CD4-positive, alpha-beta T cell (primary cell): ENCODE measurements around the gene TARM1. TPM values are rescaled to one million over a fixed set of nuclear protein-coding genes. Genes with fewer than 3 reads are reported as not detected.

Experiments used
- ATAC-seq: fragments of 200-7000 bp; cut with Tn5 transposase; one replicate; pipeline ENCODE4 v1.10.0; 2022; ENCODE audit warnings: mild to moderate bottlenecking; ENCODE audit not compliant: poor library complexity
- CTCF ChIA-PET: fragments of 350-600 bp; sonication (Branson Sonifier 250); formaldehyde crosslinking; loops from one replicate; lab custom pipeline; 2021; ENCODE audit warnings: antibody characterized with exemption, inconsistent platforms; lab: Charles Lee
- POLR2A ChIA-PET: fragments of 350-600 bp; sonication (Branson Sonifier 250); formaldehyde crosslinking; loops from one replicate; lab custom pipeline; 2021; ENCODE audit warnings: antibody characterized with exemption, inconsistent platforms; lab: Charles Lee
- DNase-seq, 14 experiments: peaks; one replicate each; pipeline ENCODE4 v3.0.0-alpha.2; 2013 to 2020; ENCODE audit warnings: mixed read lengths in 2 of 14
- H3K27ac ChIP-seq, 2 donors: one replicate each; pipeline versions ENCODE4 v1.5.1 to v1.7.0; 2013; ENCODE audit warnings: low read length in 2 of 2, low read depth in 1 of 2, mild to moderate bottlenecking in 1 of 2
- H3K27me3 ChIP-seq, 2 experiments: 1 replicate in 1 of 2; 2 replicates in 1 of 2; pipeline versions ENCODE4 v1.6.1 to v1.7.0; 2013; ENCODE audit warnings: low read length in 2 of 2, control low read depth in 1 of 2, mild to moderate bottlenecking in 1 of 2, moderate library complexity in 1 of 2; ENCODE audit not compliant: insufficient read depth in 2 of 2, control insufficient read depth in 1 of 2
- H3K36me3 ChIP-seq: one replicate; pipeline ENCODE4 v1.6.1; 2013; ENCODE audit warnings: low read length, control low read depth; ENCODE audit not compliant: insufficient read depth
- H3K4me1 ChIP-seq: one replicate; pipeline ENCODE4 v1.6.1; 2013; ENCODE audit warnings: low read length, control low read depth; ENCODE audit not compliant: insufficient read depth
- H3K4me3 ChIP-seq: one replicate; pipeline ENCODE4 v1.5.1; 2013; ENCODE audit warnings: mild to moderate bottlenecking, low read length, moderate library complexity
- H3K9me3 ChIP-seq, 2 experiments: 1 replicate in 1 of 2; 2 replicates in 1 of 2; pipeline versions ENCODE4 v1.6.1 to v1.7.0; 2013; ENCODE audit warnings: low read length in 2 of 2, mild to moderate bottlenecking in 2 of 2, control low read depth in 1 of 2, moderate library complexity in 1 of 2; ENCODE audit not compliant: control insufficient read depth in 1 of 2, insufficient read depth in 1 of 2
- H3K27ac Mint-ChIP-seq: one replicate; pipeline ENCODE4 v1.8.0; 2020; ENCODE audit warnings: mixed read lengths
- H3K27me3 Mint-ChIP-seq: one replicate; pipeline ENCODE4 v1.8.0; 2021; ENCODE audit warnings: mixed read lengths
- H3K36me3 Mint-ChIP-seq: one replicate; pipeline ENCODE4 v1.8.0; 2021; ENCODE audit warnings: low read depth, mixed read lengths
- H3K4me1 Mint-ChIP-seq: one replicate; pipeline ENCODE4 v1.8.0; 2021; ENCODE audit warnings: low read depth, mixed read lengths
- H3K4me3 Mint-ChIP-seq: one replicate; pipeline ENCODE4 v1.8.0; 2020; ENCODE audit warnings: mild to moderate bottlenecking, mixed read lengths
- H3K9me3 Mint-ChIP-seq: one replicate; pipeline ENCODE4 v1.8.0; 2020; ENCODE audit warnings: mixed read lengths
- intact Hi-C, 2 experiments: fragments of 100-400 bp; cut with DNase I in 1 of 2; cut with micrococcal nuclease in 1 of 2; formaldehyde crosslinking; loops; one replicate each; pipeline versions ENCODE4 v1.15.1 to v1.9.0; 2023 to 2025; cut with DNase I, micrococcal nuclease
- total RNA-seq, 174 experiments: library from RNA in 2 of 174; stranded (reverse) in 2 of 174; gene quantifications; one replicate each; pipeline ENCODE4 v1.2.3 and lab custom pipeline; 2021 to 2026
- TF ChIP-seq, protein P1 (sequence below): fragments of 200-600 bp; IDR thresholded peaks from one replicate; pipeline ENCODE4 v1.8.0; 2022; ENCODE audit warnings: antibody characterized with exemption, mild to moderate bottlenecking

The TARM1 gene
- total RNA-seq, 2 experiments from 2014 or later, result not detected

DNA sequence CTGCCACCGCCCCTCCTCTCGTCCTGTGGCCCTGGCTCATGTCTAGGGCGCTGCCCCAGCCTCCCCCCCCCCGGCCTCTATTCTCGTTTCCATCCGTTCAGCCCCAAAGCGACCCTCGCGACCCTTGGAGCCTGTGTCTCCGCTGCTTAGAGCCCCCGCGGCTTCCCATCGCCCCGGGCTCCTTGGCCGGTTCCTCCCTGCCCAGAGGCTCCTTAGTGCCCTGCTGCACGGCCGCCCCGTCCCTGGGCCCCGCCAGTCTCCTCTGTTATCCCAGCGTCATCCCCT is 47.2 kb upstream of the TARM1 start:
- no peak overlapping the region for H3K27ac ChIP-seq
- POLR2A ChIA-PET, result no interaction called here
- peaks cover 73% of the 10 kb centered on the region for H3K36me3 ChIP-seq
- no peaks in the 10 kb centered on the region for H3K4me1 Mint-ChIP-seq
- H3K9me3 Mint-ChIP-seq, result no peaks in the 10 kb centered on the region
- H3K27me3 Mint-ChIP-seq, result no peaks in the 10 kb centered on the region
- ATAC-seq, result no peak
- no peak overlapping the region for H3K4me3 Mint-ChIP-seq
- TF ChIP-seq, protein P1, sequence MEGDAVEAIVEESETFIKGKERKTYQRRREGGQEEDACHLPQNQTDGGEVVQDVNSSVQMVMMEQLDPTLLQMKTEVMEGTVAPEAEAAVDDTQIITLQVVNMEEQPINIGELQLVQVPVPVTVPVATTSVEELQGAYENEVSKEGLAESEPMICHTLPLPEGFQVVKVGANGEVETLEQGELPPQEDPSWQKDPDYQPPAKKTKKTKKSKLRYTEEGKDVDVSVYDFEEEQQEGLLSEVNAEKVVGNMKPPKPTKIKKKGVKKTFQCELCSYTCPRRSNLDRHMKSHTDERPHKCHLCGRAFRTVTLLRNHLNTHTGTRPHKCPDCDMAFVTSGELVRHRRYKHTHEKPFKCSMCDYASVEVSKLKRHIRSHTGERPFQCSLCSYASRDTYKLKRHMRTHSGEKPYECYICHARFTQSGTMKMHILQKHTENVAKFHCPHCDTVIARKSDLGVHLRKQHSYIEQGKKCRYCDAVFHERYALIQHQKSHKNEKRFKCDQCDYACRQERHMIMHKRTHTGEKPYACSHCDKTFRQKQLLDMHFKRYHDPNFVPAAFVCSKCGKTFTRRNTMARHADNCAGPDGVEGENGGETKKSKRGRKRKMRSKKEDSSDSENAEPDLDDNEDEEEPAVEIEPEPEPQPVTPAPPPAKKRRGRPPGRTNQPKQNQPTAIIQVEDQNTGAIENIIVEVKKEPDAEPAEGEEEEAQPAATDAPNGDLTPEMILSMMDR, result no peak
- peaks cover 1% of the 10 kb centered on the region for H3K4me1 ChIP-seq
- no peak overlapping the region for H3K4me3 ChIP-seq
- intact Hi-C loops, result no loop called here
- no peaks in the 10 kb centered on the region for H3K27me3 ChIP-seq
- DNase-seq, result no peak
- CTCF ChIA-PET, result no interaction called here
- peaks cover 0 to 2% of the 10 kb centered on the region in 2 experiments for H3K9me3 ChIP-seq
- no peak overlapping the region for H3K27ac Mint-ChIP-seq
- peaks cover 48% of the 10 kb centered on the region for H3K36me3 Mint-ChIP-seq

DNA sequence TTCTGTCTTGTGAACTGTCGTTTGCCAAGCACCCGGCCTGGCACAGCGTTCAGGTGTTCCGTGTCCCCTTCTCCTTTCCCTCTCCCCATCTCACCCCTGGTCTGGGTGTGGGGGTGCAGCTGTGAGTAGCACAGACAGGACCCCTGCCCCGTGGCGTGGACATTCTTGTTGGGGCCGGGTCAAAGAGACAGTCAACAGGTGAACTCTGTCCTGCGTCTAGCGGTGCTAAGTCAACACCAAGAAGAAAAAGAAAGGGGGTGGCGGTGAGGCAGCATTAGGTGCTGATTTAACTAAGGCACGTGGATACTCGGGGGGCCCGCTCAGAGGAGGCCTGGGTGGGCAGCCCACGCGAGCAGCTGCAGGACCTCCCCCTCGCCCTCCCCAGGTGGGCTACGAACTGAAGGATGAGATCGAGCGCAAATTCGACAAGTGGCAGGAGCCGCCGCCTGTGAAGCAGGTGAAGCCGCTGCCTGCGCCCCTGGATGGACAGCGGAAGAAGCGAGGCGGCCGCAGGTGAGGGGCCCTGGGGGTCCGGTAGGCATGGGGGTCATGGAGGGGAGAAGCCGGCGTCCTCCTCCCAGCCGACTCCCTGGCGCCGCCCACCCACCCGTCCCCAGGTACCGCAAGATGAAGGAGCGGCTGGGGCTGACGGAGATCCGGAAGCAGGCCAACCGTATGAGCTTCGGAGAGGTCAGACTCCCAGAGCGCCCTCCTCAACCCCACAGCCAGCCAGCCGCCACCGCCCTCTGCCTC is 46.7 kb upstream of the TARM1 start:
- TF ChIP-seq, protein P1, result no peak
- Histone ChIP-seq H3K27me3 (no peaks in the 10 kb centered on the region), H3K4me1 (no peaks in the 10 kb centered on the region), H3K9me3 (no peaks in the 10 kb centered on the region), H3K36me3 (peaks cover 78% of the 10 kb centered on the region), H3K4me3 (no peak overlapping the region), H3K27ac (no peak overlapping the region)
- Mint-ChIP-seq H3K4me3 (no peak overlapping the region), H3K9me3 (no peaks in the 10 kb centered on the region), H3K36me3 (peaks cover 53% of the 10 kb centered on the region), H3K27me3 (no peaks in the 10 kb centered on the region), H3K4me1 (no peaks in the 10 kb centered on the region), H3K27ac (no peak overlapping the region)
- ATAC-seq (no peak), DNase-seq (no peak)
- ChIA-PET POLR2A (interaction anchor here (1.2 kb wide), 1 partner anchor 9 kb away, joined by 9 read pairs; the partner anchor contains the start of gene CNOT3), CTCF (no interaction called here)
- intact Hi-C loops, result no loop called here

GRCh38 chr19:54125713-54126112 is 44.5 kb upstream of the TARM1 start:
- Histone ChIP-seq H3K9me3 (no peaks in the 10 kb centered on the region), H3K4me1 (no peaks in the 10 kb centered on the region), H3K36me3 (peaks cover 83% of the 10 kb centered on the region), H3K4me3 (no peak overlapping the region), H3K27me3 (no peaks in the 10 kb centered on the region), H3K27ac (no peak overlapping the region)
- peaks cover 64% of the 10 kb centered on the region for H3K36me3 Mint-ChIP-seq
- intact Hi-C loops, result no loop called here
- ChIA-PET POLR2A (no interaction called here), CTCF (no interaction called here)
- ATAC-seq (no peak), DNase-seq (no peak)
- TF ChIP-seq, protein P1, result no peak
- H3K27ac Mint-ChIP-seq, result no peak overlapping the region
- H3K9me3 Mint-ChIP-seq, result no peaks in the 10 kb centered on the region
- no peaks in the 10 kb centered on the region for H3K4me1 Mint-ChIP-seq
- no peak overlapping the region for H3K4me3 Mint-ChIP-seq
- H3K27me3 Mint-ChIP-seq, result no peaks in the 10 kb centered on the region
